ENCODE data around the gene SREBF2. TPM values are rescaled to one million over a fixed set of nuclear protein-coding genes. Genes with fewer than 3 reads are reported as not detected.

The SREBF2 gene
- total RNA-seq, 1 experiment from 2014 or later: 129 TPM

DNA sequence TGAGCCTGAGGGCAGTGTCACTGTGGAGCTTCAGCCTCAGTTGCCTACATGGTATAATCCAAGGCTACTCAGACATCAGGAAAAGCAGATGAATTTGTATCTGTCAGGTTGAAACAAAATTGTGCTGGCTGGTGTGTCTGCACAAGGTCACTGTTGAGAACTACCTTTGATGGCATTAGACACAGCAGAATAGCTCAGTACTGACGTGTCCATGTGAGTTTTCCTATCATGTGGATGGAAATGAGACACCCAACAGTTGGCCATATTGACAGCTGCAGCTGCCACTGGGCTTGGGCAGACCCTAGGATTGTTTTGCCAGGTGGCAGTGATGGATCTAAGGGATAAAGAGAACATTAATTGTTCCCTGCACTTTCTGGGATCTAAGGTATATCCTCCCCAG is 16.7 kb upstream of the SREBF2 start:
- ChIA-PET POLR2A (no interaction called here), CTCF (no interaction called here), RAD21 (ENCODE audit: low non-redundant PET in 1 of 2, low total read pairs in 2 of 2, uncharacterized antibody in 2 of 2, unreplicated experiment in 2 of 2) (no interaction called here)
- H3K9ac ChIP-seq (ENCODE audit: low read length): no peak overlapping the region
- no TSS peak for BruUV-seq (replicated peaks)
- H3K4me3 ChIP-seq (replicated peaks in 1 of 2; ENCODE audit: low read depth in 1 of 2, low read length in 2 of 2): no peak overlapping the region
- intact Hi-C loops (cut with micrococcal nuclease): no loop called here
- no peak for TF ChIP-seq POLR2AphosphoS5 (IDR thresholded peaks at IDR 0.05; ENCODE audit: low read depth, low read length)
- TF ChIP-seq ATF3 (IDR thresholded peaks at IDR 0.05): no peak
- no peak for TF ChIP-seq JUND (IDR thresholded peaks at IDR 0.05)
- TF ChIP-seq SIN3A (IDR thresholded peaks at IDR 0.05; ENCODE audit: low read depth): no peak
- TF ChIP-seq ELF1 (IDR thresholded peaks at IDR 0.05; ENCODE audit: borderline replicate concordance, low read depth): no peak
- no peak for TF ChIP-seq TCF7L2 (IDR thresholded peaks at IDR 0.05; ENCODE audit: borderline replicate concordance, extremely low read depth, insufficient read depth, insufficient read length)
- no peak for TF ChIP-seq FOSL1 (IDR thresholded peaks at IDR 0.05; ENCODE audit: low read depth)
- no peak for TF ChIP-seq POLR2A (IDR thresholded peaks at IDR 0.05; ENCODE audit: borderline replicate concordance, extremely low read depth, insufficient read depth, insufficient read length)
- no peak for TF ChIP-seq EGR1 (IDR thresholded peaks at IDR 0.05; ENCODE audit: low read depth)
- TF ChIP-seq RAD21 (IDR thresholded peaks at IDR 0.05; ENCODE audit: low read depth): no peak
- TF ChIP-seq CTCF (IDR thresholded peaks at IDR 0.05 in 2 of 3, conservative IDR thresholded peaks at IDR 0.05 in 1 of 3; ENCODE audit: borderline replicate concordance in 1 of 3, insufficient read depth in 1 of 3, low read depth in 2 of 3, low read length in 2 of 3): no peak
- no peak for TF ChIP-seq EZH2phosphoT487 (IDR thresholded peaks at IDR 0.05; ENCODE audit: borderline replicate concordance)
- ATAC-seq: no peak
- H3K4me1 ChIP-seq (ENCODE audit: control insufficient read depth in 1 of 2, insufficient read depth in 2 of 2, low read length in 2 of 2): no peaks in the 10 kb centered on the region
- peaks cover 8% of the 10 kb centered on the region; the same call in 1 of the 2 replicates for H3K79me2 ChIP-seq (ENCODE audit: insufficient read depth, low read length)
- H3K36me3 ChIP-seq (ENCODE audit: control insufficient read depth in 1 of 2, insufficient read depth in 2 of 2, low read length in 2 of 2): peaks cover 2 to 10% of the 10 kb centered on the region in 2 experiments; a peak in 3 of 4 replicates
- no peak overlapping the region for H3K4me2 ChIP-seq (ENCODE audit: low read length)
- H3K27ac ChIP-seq (ENCODE audit: low read depth, low read length): no peak overlapping the region
- DNase-seq (ENCODE audit: low read depth, low spot score): no peak
- H3K9me3 ChIP-seq (ENCODE audit: control insufficient read depth in 1 of 2, insufficient read depth in 1 of 2, low read depth in 1 of 2, low read length in 2 of 2): no peaks in the 10 kb centered on the region
- H2AFZ ChIP-seq (ENCODE audit: low read depth, low read length, poor library complexity, severe bottlenecking): no peak overlapping the region
- no peaks in the 10 kb centered on the region for H3K9me2 ChIP-seq (ENCODE audit: insufficient read depth)
- H4K20me1 ChIP-seq (ENCODE audit: insufficient read depth): no peaks in the 10 kb centered on the region; the same call in 1 of the 2 replicates
- no peaks in the 10 kb centered on the region for H3K27me3 ChIP-seq (ENCODE audit: insufficient read depth, low read length)
